Ishikawa (cell line): ENCODE results near the gene ANKRD12.

Experiments used
- CREB1 ChIP-seq: IDR thresholded peaks from 2 replicates; pipeline ENCODE4 v1.6.1; 2012; ENCODE audit warnings: low read depth
- EGR1 ChIP-seq: IDR thresholded peaks from 2 replicates; pipeline ENCODE4 v1.6.1; 2012
- EP300 ChIP-seq: IDR thresholded peaks from 2 replicates; pipeline ENCODE4 v1.6.1; 2012; ENCODE audit warnings: borderline replicate concordance
- FOXM1 ChIP-seq: IDR thresholded peaks from 2 replicates; pipeline ENCODE4 v1.6.1; 2012; ENCODE audit warnings: low read depth, borderline replicate concordance
- NFIC ChIP-seq: IDR thresholded peaks from 2 replicates; pipeline ENCODE4 v1.6.1; 2012
- RAD21 ChIP-seq: IDR thresholded peaks from 2 replicates; pipeline ENCODE4 v1.6.1; 2012; ENCODE audit warnings: low read depth
- TCF12 ChIP-seq: IDR thresholded peaks from 2 replicates; pipeline ENCODE4 v1.6.1; 2012; ENCODE audit warnings: low read depth
- TEAD4 ChIP-seq: IDR thresholded peaks from 2 replicates; pipeline ENCODE4 v1.6.1; 2012
- YY1 ChIP-seq: IDR thresholded peaks from 2 replicates; pipeline ENCODE4 v1.6.1; 2012; ENCODE audit warnings: low read depth
- ZBTB7A ChIP-seq: IDR thresholded peaks from 2 replicates; pipeline ENCODE4 v1.6.1; 2012; ENCODE audit warnings: low read depth
- TF ChIP-seq, protein P1 (sequence below): IDR thresholded peaks from 2 replicates; pipeline ENCODE4 v1.6.1; 2012
- TF ChIP-seq, protein P2 (sequence below): IDR thresholded peaks from 2 replicates; pipeline ENCODE4 v1.6.1; 2012; ENCODE audit warnings: low read depth, mild to moderate bottlenecking
- TF ChIP-seq, protein P3 (sequence below): IDR thresholded peaks from 2 replicates; pipeline ENCODE4 v1.6.1; 2012

DNA sequence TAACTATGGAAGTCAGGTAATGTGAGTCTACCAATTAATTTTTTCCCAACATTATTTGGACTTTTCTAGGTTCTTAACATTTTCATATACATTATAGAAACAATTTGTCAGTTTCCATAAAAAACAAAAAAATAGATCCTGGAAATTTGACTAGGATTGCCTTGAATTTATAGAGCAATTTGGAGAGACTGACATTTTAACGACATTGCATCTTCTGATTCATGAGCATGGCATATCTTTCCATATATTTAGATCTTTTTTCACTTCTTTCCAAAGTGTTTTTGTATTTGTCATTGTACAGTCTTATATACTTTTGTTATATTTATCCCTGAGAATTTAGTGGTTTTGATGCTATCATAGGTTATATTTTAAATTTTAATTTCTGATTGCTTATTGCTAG, 42.0 kb downstream of the ANKRD12 start:
- TF ChIP-seq, protein P1, sequence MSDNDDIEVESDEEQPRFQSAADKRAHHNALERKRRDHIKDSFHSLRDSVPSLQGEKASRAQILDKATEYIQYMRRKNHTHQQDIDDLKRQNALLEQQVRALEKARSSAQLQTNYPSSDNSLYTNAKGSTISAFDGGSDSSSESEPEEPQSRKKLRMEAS: no peak
- TF ChIP-seq FOXM1: no peak
- no peak for TF ChIP-seq YY1
- no peak for TF ChIP-seq RAD21
- no peak for TF ChIP-seq EP300
- TF ChIP-seq, protein P2, sequence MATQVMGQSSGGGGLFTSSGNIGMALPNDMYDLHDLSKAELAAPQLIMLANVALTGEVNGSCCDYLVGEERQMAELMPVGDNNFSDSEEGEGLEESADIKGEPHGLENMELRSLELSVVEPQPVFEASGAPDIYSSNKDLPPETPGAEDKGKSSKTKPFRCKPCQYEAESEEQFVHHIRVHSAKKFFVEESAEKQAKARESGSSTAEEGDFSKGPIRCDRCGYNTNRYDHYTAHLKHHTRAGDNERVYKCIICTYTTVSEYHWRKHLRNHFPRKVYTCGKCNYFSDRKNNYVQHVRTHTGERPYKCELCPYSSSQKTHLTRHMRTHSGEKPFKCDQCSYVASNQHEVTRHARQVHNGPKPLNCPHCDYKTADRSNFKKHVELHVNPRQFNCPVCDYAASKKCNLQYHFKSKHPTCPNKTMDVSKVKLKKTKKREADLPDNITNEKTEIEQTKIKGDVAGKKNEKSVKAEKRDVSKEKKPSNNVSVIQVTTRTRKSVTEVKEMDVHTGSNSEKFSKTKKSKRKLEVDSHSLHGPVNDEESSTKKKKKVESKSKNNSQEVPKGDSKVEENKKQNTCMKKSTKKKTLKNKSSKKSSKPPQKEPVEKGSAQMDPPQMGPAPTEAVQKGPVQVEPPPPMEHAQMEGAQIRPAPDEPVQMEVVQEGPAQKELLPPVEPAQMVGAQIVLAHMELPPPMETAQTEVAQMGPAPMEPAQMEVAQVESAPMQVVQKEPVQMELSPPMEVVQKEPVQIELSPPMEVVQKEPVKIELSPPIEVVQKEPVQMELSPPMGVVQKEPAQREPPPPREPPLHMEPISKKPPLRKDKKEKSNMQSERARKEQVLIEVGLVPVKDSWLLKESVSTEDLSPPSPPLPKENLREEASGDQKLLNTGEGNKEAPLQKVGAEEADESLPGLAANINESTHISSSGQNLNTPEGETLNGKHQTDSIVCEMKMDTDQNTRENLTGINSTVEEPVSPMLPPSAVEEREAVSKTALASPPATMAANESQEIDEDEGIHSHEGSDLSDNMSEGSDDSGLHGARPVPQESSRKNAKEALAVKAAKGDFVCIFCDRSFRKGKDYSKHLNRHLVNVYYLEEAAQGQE: no peak
- TF ChIP-seq NFIC: no peak
- TF ChIP-seq, protein P3, sequence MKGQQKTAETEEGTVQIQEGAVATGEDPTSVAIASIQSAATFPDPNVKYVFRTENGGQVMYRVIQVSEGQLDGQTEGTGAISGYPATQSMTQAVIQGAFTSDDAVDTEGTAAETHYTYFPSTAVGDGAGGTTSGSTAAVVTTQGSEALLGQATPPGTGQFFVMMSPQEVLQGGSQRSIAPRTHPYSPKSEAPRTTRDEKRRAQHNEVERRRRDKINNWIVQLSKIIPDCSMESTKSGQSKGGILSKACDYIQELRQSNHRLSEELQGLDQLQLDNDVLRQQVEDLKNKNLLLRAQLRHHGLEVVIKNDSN: no peak
- no peak for TF ChIP-seq TEAD4
- no peak for TF ChIP-seq CREB1
- TF ChIP-seq TCF12: no peak
- no peak for TF ChIP-seq ZBTB7A
- no peak for TF ChIP-seq EGR1
